ENCODE data around the gene MGRN1.
A peak's percentile ranks its signal among the peaks of the same experiment; 100 is the strongest.

MGRN1 gene

GRCh38 chr16:4655801-4656200 is 31.2 kb downstream of the MGRN1 start:
- H3K4me3 ChIP-seq (ENCODE audit: low read depth, low read length): no peak overlapping the region
- TF ChIP-seq, protein P1, sequence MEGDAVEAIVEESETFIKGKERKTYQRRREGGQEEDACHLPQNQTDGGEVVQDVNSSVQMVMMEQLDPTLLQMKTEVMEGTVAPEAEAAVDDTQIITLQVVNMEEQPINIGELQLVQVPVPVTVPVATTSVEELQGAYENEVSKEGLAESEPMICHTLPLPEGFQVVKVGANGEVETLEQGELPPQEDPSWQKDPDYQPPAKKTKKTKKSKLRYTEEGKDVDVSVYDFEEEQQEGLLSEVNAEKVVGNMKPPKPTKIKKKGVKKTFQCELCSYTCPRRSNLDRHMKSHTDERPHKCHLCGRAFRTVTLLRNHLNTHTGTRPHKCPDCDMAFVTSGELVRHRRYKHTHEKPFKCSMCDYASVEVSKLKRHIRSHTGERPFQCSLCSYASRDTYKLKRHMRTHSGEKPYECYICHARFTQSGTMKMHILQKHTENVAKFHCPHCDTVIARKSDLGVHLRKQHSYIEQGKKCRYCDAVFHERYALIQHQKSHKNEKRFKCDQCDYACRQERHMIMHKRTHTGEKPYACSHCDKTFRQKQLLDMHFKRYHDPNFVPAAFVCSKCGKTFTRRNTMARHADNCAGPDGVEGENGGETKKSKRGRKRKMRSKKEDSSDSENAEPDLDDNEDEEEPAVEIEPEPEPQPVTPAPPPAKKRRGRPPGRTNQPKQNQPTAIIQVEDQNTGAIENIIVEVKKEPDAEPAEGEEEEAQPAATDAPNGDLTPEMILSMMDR (conservative IDR thresholded peaks at IDR 0.05; ENCODE audit: low read depth, low read length): no peak
- DNase-seq (ENCODE audit: low read depth): no peak

GRCh38 chr16:4656221-4656620 is 31.6 kb downstream of the MGRN1 start:
- DNase-seq (ENCODE audit: low read depth): no peak
- H3K4me3 ChIP-seq (ENCODE audit: low read depth, low read length): no peak overlapping the region
- TF ChIP-seq, protein P1 (conservative IDR thresholded peaks at IDR 0.05; ENCODE audit: low read depth, low read length): no peak

GRCh38 chr16:4656695-4657686 is 32.4 kb downstream of the MGRN1 start:
- TF ChIP-seq, protein P1 (conservative IDR thresholded peaks at IDR 0.05; ENCODE audit: low read depth, low read length): no peak
- H3K4me3 ChIP-seq (ENCODE audit: low read depth, low read length): no peak overlapping the region
- no peak for DNase-seq (ENCODE audit: low read depth)

DNA sequence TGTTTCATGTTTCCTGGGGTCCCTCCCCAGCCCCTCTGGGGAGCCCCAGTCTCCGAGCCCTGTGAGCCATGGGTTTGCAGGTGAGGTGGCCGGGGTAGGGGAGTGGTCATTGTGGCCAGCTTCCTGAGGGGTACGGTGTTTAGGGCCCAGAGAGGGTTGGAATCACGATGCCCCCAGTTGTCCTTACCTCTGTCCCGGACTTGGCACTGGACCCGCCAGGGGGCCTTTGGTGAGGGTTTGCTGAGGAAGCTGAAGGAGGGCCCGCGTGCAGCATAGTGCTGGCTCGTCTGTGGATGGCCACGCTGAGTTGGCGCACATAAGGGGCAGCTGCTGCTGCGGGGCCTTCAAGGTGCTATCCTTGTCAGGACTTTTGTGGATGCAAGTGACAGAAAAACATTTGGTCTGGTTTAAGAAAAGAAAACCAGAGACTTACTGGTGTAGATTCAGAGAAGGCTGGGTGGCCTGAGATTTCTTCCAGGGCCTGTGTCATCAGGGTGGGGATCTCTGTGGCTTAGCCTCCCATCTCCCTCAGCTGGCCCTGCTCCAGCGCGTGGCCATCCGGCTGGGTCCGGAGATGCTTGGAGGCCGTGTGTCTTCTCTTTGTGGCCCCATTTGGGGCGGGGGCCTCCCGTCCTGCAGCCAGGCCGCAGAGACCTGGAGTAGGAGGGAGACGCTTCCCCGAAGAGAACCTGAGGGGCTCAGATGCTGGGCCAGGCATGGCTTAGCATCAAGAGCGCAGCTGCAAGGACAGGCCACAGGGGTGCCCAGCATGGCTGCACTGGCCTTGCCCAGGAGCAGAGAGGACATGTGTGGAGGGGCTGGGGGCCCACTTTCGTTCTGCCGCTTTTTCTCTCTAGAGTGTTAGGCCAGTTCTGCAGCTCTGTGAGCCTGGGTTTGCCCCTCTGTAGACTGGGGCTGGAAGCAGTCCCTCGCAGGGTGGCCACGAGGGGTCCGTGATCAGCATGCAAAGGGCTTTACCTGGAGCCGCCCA is 35.0 kb downstream of the MGRN1 start:
- no peak overlapping the region for H3K4me3 ChIP-seq (ENCODE audit: low read depth, low read length)
- no peak for DNase-seq (ENCODE audit: low read depth)
- TF ChIP-seq, protein P1 (conservative IDR thresholded peaks at IDR 0.05; ENCODE audit: low read depth, low read length): no peak

DNA sequence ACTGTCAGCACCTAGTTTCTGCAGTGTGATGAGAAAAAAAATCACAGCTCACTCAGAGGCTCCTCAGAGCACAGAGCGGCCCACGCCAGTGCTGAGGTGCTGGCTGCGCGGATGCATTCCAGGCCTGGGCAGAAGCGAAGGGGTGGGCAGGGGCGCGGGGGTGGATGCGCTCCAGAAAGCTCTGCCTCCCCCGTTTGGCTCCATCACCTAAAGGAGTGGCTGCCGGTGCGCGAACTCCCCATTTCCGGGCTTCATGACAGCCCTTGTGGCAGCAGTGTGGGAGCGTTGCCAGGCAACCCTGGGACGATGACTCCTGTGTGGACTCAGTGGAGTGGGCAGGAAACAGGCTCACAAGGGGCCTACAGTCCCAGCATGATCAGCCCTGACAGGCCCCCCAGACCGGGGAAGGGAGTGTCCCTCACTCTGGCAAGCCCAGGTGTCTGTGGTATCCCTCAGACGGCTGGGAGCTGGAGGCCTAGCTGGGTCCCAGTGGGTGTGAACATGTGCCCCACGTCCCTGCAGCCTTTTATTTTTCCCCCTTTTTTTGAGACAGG is 35.9 kb downstream of the MGRN1 start:
- DNase-seq (ENCODE audit: low read depth): peak; percentile 45
- H3K4me3 ChIP-seq (ENCODE audit: low read depth, low read length): no peak overlapping the region
- TF ChIP-seq, protein P1 (conservative IDR thresholded peaks at IDR 0.05; ENCODE audit: low read depth, low read length): no peak

DNA sequence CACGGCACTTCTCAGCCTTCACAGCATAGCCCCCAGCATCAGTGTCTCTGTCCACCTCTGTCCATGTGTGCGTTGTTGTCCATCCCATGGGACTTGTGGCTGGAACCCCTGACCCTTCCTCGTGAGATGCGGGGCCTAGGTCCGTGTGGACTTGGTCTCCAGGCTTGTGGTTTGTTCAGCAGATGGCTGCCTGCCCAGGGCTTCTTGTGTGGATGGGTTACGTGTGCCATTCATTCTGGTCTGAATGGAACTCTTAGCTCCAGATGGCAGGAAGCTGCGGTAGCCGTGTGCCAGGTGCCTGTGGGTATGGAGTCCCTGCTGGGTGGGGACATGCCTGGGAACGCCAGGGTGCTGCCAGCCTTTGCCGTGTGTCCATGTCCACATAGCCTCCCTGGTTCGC is 37.0 kb downstream of the MGRN1 start:
- TF ChIP-seq, protein P1 (conservative IDR thresholded peaks at IDR 0.05; ENCODE audit: low read depth, low read length): no peak
- H3K4me3 ChIP-seq (ENCODE audit: low read depth, low read length): no peak overlapping the region
- DNase-seq (ENCODE audit: low read depth): no peak
